ENCODE results near the gene CPA5. TPM values are rescaled to one million over a fixed set of nuclear protein-coding genes. Genes with fewer than 3 reads are reported as not detected.

CPA5 gene
- total RNA-seq, 1 experiment from 2014 or later = not detected

DNA sequence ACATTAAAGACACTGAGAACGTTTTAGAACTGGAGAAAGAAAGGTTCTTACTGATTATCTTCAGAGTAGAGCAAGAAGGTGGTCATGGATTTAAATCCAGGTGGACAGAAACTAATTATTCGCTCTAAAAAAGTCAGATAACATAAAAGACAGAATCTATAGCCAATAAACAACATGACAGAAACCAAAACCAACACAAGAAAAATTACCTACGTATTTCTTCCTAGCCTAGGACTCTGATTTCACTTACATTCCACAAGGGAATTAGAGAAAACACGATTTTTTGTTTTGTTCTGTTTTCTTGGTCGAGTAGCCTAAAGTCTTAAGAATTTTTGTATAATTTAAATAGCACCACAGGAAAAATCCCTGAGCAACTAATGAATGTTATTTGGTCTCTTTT is 50.8 kb downstream of the CPA5 start:
- DNase-seq = no peak
- H3K27ac Mint-ChIP-seq (ENCODE audit: unreplicated experiment) = no peak overlapping the region
- no peak overlapping the region for H3K4me3 Mint-ChIP-seq (ENCODE audit: low read depth, unreplicated experiment)
- H3K36me3 Mint-ChIP-seq (ENCODE audit: insufficient read depth, unreplicated experiment) = no peaks in the 10 kb centered on the region
- H3K9me3 Mint-ChIP-seq (ENCODE audit: low read depth, unreplicated experiment) = no peaks in the 10 kb centered on the region
- CTCF ChIA-PET = no interaction called here
- H3K27me3 Mint-ChIP-seq (ENCODE audit: unreplicated experiment) = no peaks in the 10 kb centered on the region
- TF ChIP-seq, protein P1, sequence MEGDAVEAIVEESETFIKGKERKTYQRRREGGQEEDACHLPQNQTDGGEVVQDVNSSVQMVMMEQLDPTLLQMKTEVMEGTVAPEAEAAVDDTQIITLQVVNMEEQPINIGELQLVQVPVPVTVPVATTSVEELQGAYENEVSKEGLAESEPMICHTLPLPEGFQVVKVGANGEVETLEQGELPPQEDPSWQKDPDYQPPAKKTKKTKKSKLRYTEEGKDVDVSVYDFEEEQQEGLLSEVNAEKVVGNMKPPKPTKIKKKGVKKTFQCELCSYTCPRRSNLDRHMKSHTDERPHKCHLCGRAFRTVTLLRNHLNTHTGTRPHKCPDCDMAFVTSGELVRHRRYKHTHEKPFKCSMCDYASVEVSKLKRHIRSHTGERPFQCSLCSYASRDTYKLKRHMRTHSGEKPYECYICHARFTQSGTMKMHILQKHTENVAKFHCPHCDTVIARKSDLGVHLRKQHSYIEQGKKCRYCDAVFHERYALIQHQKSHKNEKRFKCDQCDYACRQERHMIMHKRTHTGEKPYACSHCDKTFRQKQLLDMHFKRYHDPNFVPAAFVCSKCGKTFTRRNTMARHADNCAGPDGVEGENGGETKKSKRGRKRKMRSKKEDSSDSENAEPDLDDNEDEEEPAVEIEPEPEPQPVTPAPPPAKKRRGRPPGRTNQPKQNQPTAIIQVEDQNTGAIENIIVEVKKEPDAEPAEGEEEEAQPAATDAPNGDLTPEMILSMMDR (IDR thresholded peaks at IDR 0.05; ENCODE audit: unreplicated experiment) = no peak
- H3K4me1 Mint-ChIP-seq (ENCODE audit: low read depth, unreplicated experiment) = no peaks in the 10 kb centered on the region
- BruUV-seq (replicated peaks) = no TSS peak
- intact Hi-C loops (cut with micrococcal nuclease; ENCODE audit: unreplicated experiment) = no loop called here

DNA sequence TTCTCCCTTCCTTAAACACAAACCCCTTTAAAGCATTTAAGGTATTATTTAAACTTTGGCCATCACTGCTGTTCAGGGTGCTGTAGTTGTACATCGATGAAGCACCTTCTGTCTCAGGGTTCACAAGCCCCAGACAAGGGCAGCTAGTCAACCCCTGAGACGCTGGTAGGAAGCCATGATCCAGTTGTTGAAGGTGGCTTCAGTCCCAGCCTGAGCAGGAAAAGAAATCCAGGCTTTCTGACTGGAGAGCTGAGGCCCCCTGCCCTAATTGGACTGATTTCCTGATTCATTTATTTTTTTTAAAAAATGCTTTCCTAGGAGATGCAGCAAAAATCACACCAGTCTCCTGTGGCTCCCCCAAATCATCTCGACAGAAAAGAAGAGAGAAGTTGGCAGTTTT is 51.5 kb downstream of the CPA5 start:
- TF ChIP-seq, protein P1 (IDR thresholded peaks at IDR 0.05; ENCODE audit: unreplicated experiment) = no peak
- intact Hi-C loops (cut with micrococcal nuclease; ENCODE audit: unreplicated experiment) = no loop called here
- no peaks in the 10 kb centered on the region for H3K4me1 Mint-ChIP-seq (ENCODE audit: low read depth, unreplicated experiment)
- H3K4me3 Mint-ChIP-seq (ENCODE audit: low read depth, unreplicated experiment) = no peak overlapping the region
- no TSS peak for BruUV-seq (replicated peaks)
- no peak for DNase-seq
- H3K27ac Mint-ChIP-seq (ENCODE audit: unreplicated experiment) = no peak overlapping the region
- H3K36me3 Mint-ChIP-seq (ENCODE audit: insufficient read depth, unreplicated experiment) = no peaks in the 10 kb centered on the region
- CTCF ChIA-PET = no interaction called here
- no peaks in the 10 kb centered on the region for H3K9me3 Mint-ChIP-seq (ENCODE audit: low read depth, unreplicated experiment)
- H3K27me3 Mint-ChIP-seq (ENCODE audit: unreplicated experiment) = no peaks in the 10 kb centered on the region

DNA sequence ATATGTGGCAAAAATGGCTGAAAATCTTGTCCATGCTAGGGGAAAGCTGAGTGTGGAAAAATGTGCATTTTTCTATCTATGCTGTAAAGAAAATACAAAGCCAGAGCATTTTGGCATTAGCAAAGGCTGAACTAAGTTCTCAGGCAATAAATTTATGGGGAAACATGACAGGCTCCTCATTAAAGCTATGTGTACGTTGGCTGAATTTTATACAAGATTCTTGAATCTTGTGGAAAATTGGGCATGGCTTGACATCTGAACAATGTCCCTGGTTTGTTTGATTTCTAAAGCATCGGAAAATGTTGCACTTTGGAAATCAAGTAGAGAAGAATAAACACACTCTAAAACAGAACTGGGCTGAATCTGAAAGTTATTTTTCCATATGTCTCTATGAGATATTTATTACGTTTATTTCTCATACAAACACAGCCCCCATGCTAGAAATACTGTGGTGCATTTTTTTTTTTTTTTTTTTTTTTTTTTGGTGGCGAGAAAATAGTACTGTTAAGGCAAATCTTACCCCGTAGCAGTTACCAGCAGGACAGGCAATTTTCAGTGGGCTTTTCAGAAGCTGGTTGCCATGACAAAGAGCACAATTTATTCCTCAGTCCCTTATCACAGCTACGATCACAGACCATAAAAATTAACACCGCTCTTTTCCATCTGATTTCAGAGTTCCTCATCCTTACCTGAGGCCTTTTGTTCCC is 52.6 kb downstream of the CPA5 start:
- Mint-ChIP-seq H3K4me3 (ENCODE audit: low read depth, unreplicated experiment) (no peak overlapping the region), H3K27me3 (ENCODE audit: unreplicated experiment) (no peaks in the 10 kb centered on the region), H3K4me1 (ENCODE audit: low read depth, unreplicated experiment) (no peaks in the 10 kb centered on the region), H3K9me3 (ENCODE audit: low read depth, unreplicated experiment) (no peaks in the 10 kb centered on the region), H3K27ac (ENCODE audit: unreplicated experiment) (no peak overlapping the region), H3K36me3 (ENCODE audit: insufficient read depth, unreplicated experiment) (no peaks in the 10 kb centered on the region)
- TF ChIP-seq, protein P1 (IDR thresholded peaks at IDR 0.05; ENCODE audit: unreplicated experiment) = no peak
- intact Hi-C loops (cut with micrococcal nuclease; ENCODE audit: unreplicated experiment) = no loop called here
- no TSS peak for BruUV-seq (replicated peaks)
- no peak for DNase-seq
- CTCF ChIA-PET = no interaction called here

DNA sequence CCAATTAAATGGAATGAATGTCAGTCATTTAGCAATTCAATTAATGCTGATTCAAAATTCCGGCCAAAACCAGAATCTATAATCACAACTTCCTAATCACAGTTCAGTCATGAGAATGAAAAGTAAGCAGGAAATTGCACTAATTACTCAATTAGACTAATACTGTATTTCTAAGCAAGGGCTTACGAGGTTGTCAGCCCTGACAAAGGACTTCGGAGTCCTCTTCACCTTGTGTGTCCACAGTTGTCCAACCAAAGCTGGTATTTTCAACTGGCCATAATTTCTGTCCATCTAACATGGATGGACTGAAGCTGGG is 53.1 kb downstream of the CPA5 start:
- TF ChIP-seq, protein P1 (IDR thresholded peaks at IDR 0.05; ENCODE audit: unreplicated experiment) = no peak
- intact Hi-C loops (cut with micrococcal nuclease; ENCODE audit: unreplicated experiment) = no loop called here
- Mint-ChIP-seq H3K4me3 (ENCODE audit: low read depth, unreplicated experiment) (no peak overlapping the region), H3K4me1 (ENCODE audit: low read depth, unreplicated experiment) (no peaks in the 10 kb centered on the region), H3K36me3 (ENCODE audit: insufficient read depth, unreplicated experiment) (no peaks in the 10 kb centered on the region), H3K9me3 (ENCODE audit: low read depth, unreplicated experiment) (no peaks in the 10 kb centered on the region), H3K27me3 (ENCODE audit: unreplicated experiment) (no peaks in the 10 kb centered on the region), H3K27ac (ENCODE audit: unreplicated experiment) (no peak overlapping the region)
- no TSS peak for BruUV-seq (replicated peaks)
- CTCF ChIA-PET = no interaction called here
- DNase-seq = no peak

All from Calu3 (cell line).